SH-SY5Y (cell line): ENCODE results near the gene STX1B.

Experiments
- GATA2 ChIP-seq: IDR thresholded peaks from 2 replicates; pipeline ENCODE4 v1.6.1; 2011; ENCODE audit warnings: mild to moderate bottlenecking, low read depth, low read length
- GATA3 ChIP-seq: IDR thresholded peaks from 2 replicates; pipeline ENCODE4 v1.6.1; 2011; ENCODE audit warnings: low read depth, mild to moderate bottlenecking, low read length, moderate library complexity

GRCh38 chr16:31036691-31037090 is 26.3 kb upstream of the STX1B start:
- TF ChIP-seq GATA3 (no peak), GATA2 (no peak)
